ENCODE results near the gene SNTG2. TPM values are rescaled to one million over a fixed set of nuclear protein-coding genes. Genes with fewer than 3 reads are reported as not detected.
"Not testable (repeated sequence)": the region's sequence is repeated elsewhere in the genome, so short reads cannot be mapped to it uniquely, and the experiment has no call there.

SNTG2 gene
- total RNA-seq, 4 donors from 2014 or later, result 1.9 to 14.0 (median 6.7) TPM

DNA sequence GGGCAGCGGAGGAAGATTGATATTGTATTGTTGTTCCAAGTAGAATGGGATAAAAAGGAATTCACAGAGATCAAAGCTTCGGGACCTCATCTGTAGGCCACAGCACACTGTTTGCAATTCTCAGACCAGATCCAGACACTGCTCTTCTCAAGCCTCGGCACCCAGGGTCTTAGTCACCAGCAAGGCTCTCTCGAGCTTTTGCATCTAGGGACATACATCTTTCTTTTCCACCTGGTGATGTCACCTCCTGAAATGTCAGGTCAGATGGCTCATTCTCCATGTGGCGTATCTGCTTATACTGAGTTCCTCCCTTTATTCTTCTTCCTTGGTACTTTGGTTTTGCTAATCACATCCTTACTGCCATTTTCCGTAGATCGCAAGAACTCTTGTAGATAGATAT, 42.9 kb upstream of the SNTG2 start:
- ATAC-seq (ENCODE audit: low FRiP score) (no peak), DNase-seq (ENCODE audit: low spot score) (no peak)
- TF ChIP-seq, protein P1, sequence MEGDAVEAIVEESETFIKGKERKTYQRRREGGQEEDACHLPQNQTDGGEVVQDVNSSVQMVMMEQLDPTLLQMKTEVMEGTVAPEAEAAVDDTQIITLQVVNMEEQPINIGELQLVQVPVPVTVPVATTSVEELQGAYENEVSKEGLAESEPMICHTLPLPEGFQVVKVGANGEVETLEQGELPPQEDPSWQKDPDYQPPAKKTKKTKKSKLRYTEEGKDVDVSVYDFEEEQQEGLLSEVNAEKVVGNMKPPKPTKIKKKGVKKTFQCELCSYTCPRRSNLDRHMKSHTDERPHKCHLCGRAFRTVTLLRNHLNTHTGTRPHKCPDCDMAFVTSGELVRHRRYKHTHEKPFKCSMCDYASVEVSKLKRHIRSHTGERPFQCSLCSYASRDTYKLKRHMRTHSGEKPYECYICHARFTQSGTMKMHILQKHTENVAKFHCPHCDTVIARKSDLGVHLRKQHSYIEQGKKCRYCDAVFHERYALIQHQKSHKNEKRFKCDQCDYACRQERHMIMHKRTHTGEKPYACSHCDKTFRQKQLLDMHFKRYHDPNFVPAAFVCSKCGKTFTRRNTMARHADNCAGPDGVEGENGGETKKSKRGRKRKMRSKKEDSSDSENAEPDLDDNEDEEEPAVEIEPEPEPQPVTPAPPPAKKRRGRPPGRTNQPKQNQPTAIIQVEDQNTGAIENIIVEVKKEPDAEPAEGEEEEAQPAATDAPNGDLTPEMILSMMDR (IDR thresholded peaks at IDR 0.05), result no peak

DNA sequence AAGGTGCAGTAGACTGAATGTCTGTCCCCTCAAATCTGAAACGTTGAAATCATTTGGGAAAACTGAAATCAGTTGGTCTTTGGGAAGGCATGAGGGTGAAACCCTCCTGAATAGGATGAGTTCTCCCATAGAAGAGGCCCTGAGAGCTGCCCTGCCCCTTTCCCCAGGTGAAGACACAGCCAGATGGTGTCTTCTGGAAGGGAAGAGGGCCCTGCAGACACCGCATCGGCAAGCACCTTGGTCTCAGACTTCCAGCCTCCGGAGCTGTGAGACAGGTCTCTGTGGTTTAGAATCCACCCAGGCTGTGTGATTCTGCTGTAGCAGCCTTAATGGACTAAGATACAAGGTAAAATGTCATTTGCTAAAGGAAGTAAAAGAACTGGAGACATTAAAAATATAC, 42.1 kb upstream of the SNTG2 start:
- TF ChIP-seq, protein P1 (IDR thresholded peaks at IDR 0.05), result no peak

DNA sequence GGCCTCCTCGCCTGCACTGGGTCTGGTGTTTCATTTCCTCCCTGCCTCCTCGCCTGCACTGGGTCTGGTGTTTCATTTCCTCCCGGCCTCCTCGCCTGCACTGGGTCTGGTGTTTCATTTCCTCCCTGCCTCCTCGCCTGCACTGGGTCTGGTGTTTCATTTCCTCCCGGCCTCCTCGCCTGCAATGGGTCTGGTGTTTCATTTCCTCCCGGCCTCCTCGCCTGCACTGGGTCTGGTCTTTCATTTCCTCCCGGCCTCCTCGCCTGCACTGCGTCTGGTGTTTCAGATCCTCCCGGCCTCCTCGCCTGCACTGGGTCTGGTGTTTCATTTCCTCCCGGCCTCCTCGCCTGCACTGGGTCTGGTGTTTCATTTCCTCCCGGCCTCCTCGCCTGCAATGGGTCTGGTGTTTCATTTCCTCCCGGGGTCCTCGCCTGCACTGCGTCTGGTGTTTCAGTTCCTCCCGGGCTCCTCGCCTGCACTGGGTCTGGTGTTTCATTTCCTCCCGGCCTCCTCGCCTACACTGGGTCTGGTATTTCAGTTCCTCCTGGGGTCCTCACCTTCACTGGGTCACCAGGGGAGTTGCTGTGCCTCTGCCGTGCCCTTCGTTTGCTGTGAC, 40.8 kb upstream of the SNTG2 start:
- ATAC-seq (ENCODE audit: low FRiP score); DNase-seq (ENCODE audit: low spot score): not testable (repeated sequence)

More for the DNA sequence above, 42.1 kb upstream of the SNTG2 start:
- DNase-seq (ENCODE audit: low spot score) (no peak), ATAC-seq (ENCODE audit: low FRiP score) (no peak)

DNA sequence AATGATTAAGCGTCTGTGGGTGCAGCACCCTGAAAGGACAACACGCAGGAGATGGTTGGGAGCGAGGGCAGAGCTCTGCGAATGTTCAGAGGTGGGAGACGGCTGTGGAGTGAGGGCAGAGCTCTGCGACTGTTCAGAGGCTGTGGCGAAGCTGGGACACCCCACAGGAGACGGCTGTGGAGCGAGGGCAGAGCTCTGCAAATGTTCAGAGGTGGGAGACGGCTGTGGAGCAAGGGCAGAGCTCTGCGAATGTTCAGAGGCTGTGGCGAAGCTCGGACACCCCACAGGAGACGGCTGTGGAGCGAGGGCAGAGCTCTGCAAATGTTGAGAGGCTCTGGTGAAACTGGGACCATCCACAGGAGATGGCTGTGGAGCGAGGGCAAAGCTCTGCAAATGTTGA, 40.0 kb upstream of the SNTG2 start:
- no peak for ATAC-seq (ENCODE audit: low FRiP score)
- TF ChIP-seq, protein P1 (IDR thresholded peaks at IDR 0.05), result no peak
- DNase-seq (ENCODE audit: low spot score), result no peak

DNA sequence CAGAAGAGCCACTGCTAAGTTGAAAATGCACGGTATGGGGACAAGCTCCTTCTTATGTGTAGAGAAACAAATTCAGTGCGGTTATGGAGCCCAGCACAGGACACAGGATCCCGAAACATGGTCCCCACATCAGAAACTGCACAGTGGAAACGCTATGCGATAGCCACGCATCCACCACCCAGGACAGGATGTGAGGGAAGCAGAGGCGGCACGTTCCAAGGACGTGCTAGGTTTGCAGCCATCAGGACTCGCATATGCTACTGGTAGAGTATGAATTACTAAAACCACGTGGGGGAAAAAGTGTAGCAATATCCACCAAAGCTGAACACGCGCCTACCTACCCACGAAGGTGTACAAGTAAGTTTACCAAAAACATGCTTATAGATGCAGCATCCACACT, 34.7 kb upstream of the SNTG2 start:
- TF ChIP-seq, protein P1 (IDR thresholded peaks at IDR 0.05), result no peak
- ATAC-seq (ENCODE audit: low FRiP score), result no peak

DNA sequence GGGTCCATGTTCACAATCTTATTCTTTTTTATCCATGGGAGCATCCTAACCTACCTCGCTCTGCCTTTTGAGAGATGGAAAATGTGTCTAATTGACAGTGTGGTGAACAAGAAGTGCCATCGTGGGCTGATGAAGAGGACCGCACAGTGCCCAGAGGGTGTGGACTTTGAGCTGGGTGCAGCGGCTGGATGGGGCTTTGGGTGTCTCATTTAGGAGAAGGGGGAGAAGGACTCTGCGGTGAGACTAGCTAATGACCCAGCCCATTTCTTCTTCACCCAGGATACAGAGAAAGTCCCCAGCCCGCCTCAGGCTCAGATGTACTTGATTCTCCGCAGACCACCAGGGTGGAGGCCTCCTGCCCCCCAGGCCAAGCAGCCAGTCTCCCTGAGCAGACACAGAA, 33.7 kb upstream of the SNTG2 start:
- DNase-seq (ENCODE audit: low spot score), result no peak
- ATAC-seq (ENCODE audit: low FRiP score), result no peak
- TF ChIP-seq, protein P1 (IDR thresholded peaks at IDR 0.05), result no peak

More for the DNA sequence above, 34.7 kb upstream of the SNTG2 start:
- no peak for DNase-seq (ENCODE audit: low spot score)

DNA sequence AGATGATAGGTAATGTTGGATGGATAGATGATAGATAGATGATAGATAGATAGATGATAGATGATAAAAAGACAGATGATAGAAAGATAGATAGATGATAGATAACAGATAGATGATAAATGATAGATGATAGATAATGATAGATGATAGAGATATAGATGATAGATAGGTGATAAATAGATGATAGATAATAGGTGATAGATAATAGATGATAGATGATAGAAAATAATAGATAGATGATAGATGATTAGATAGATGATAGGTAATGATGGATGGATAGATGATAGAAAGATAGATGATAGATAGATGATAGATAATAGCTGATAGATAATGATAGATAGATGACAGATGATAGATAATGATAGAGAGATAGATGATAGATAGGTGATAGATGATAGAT, 31.0 kb upstream of the SNTG2 start:
- TF ChIP-seq, protein P1 (IDR thresholded peaks at IDR 0.05), result no peak
- ATAC-seq (ENCODE audit: low FRiP score) (no peak), DNase-seq (ENCODE audit: low spot score) (no peak)

Data from omental fat pad (tissue), 4 donors.